ENCODE data around the gene HSPBP1.

The HSPBP1 gene

GRCh38 chr19:55273978-55274707 is 5.8 kb downstream of the HSPBP1 start:
- DNase-seq, result no peak

DNA sequence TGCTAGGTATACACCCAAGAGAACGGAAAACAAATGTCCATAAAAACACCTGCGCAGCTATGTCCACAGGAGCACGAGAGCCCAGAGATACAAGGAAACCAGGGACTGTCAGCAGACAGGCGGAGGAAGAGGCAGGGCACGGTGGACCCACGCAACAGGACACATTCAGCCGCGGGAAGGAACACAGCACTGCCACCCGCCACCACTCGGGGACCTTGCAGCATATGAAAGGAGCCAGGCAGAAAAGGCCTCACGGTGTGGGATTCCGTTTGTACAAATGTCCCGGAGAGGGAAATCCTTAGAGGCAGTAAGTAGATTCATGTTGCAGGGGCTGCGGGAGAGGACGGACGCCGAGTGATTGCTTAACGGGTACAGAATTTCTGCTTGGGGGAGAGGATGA is 7.8 kb downstream of the HSPBP1 start:
- DNase-seq, result no peak

DNA sequence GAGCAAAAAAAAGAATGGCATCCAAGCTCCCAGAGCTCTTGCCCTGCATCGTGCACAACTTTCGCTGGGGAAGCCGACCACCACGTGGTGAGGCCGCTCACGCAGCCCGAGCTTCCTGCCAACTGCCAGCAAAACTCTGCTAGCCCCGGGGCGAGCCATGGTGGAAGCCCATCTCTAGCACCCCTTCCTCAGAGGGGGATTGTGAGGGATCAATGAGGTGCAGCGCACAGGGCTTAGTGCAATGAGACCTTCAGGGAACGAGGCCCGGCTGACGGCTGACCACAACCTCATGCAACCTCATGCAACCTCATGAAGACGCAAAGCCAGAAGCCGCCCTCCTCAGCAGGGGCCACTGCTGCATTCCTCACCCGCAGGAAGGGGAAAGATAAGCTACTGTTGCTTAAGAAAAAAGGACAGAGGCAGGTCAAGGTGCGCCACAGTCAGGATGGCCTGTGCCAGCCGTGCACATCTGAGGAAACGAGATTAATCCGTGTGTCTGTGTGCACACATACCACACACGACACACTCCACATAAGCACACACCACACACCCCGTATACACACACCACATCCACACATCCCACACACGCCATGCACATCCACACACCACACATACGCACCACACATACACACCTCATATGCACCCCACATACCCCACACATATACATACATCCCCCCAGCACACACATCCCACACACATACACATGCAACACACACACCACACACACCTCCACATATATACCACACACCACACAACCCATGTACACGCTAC is 9.6 kb downstream of the HSPBP1 start:
- DNase-seq, result no peak

- no peak for DNase-seq
Observed at GRCh38 chr19:55269299-55269698, 10.6 kb downstream of the HSPBP1 start.

GRCh38 chr19:55266840-55267239 is 13.1 kb downstream of the HSPBP1 start:
- no peak for DNase-seq

DNA sequence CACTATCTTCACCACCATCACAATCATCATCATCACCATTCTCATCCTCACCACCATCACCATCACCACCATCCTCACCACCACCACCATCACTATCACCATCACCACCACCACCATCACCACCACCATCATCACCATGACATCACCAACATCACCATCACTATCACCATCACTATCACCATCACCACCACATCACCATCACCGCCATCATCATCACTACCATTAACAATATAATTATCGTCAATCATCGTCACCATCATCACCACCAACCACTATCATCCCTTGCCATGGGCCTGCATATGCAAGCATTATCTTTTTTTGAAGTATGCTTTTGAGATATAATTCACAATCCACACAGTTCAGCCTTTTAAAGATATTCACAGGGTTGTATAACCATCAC is 13.5 kb downstream of the HSPBP1 start:
- DNase-seq, result no peak

GRCh38 chr19:55265723-55266386 is 14.1 kb downstream of the HSPBP1 start:
- DNase-seq, result no peak

- no peak for DNase-seq
Observed at GRCh38 chr19:55265173-55265572, 14.7 kb downstream of the HSPBP1 start.

GRCh38 chr19:55264531-55264930 is 15.4 kb downstream of the HSPBP1 start:
- DNase-seq, result no peak

- no peak for DNase-seq
Observed at GRCh38 chr19:55262359-55262758, 17.6 kb downstream of the HSPBP1 start.

DNA sequence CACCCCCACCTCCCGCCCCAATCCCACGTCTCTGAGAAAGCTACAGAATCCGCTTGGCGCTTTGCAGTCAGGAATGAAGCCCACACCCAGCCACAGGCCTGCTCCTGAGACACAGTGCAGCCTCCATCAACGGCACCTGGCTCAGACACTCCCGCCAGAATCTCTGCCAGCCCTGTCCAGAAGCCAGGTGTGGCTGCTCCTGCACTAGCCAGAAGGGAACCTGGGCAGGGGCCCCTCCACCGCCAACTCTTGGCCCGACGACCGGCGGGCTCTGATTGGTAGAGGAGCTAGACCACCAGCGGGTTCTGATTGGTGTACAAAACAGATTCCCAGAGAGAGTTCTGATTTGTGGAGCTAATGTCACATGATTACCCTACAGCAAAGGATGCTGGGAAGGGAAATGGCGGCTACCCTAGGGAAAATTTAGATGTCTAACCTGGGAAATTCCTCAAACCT is 18.2 kb downstream of the HSPBP1 start:
- no peak for DNase-seq

DNA sequence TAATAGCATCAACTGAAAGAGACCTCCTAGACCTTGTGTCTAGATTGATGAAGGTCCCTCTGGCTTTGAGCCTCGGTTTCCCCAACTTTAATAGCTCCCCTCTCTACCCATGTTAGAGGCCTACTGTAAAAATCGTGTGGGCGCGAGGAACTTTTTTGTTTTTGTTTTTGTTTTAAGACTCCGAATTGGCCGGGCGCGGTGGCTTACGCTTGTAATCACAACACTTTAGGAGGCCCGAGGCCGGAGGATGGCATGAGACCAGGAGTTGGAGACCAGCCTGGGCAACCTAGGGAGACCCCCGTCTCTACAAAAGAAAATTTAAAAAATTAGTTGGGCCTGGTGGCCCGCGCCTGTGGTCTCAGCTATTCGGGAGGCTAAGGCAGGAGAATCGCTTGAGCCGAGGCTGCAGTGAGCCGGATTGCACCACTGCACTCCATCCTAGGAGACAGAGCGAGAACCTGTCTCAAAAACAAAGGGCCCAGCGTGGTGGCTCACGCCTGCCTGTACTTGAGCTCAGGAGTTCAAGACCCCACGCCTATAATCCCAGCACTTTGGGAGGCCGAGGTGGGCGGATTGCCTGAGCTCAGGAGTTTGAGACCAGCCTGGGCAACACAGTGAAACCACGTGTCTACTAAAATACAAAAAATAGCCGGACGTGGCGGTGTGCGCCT is 20.2 kb downstream of the HSPBP1 start:
- no peak for DNase-seq

- peak; percentile 98 for DNase-seq
Observed at GRCh38 chr19:55258828-55259539, 20.9 kb downstream of the HSPBP1 start, which contains the start of gene PPP6R1. TSS of gene PPP6R1 (minus strand) at chr19:55259017. CDS start at chr19:55247103, 11,914 bp downstream.

GRCh38 chr19:55258476-55258827 is 21.5 kb downstream of the HSPBP1 start:
- DNase-seq, result no peak

DNA sequence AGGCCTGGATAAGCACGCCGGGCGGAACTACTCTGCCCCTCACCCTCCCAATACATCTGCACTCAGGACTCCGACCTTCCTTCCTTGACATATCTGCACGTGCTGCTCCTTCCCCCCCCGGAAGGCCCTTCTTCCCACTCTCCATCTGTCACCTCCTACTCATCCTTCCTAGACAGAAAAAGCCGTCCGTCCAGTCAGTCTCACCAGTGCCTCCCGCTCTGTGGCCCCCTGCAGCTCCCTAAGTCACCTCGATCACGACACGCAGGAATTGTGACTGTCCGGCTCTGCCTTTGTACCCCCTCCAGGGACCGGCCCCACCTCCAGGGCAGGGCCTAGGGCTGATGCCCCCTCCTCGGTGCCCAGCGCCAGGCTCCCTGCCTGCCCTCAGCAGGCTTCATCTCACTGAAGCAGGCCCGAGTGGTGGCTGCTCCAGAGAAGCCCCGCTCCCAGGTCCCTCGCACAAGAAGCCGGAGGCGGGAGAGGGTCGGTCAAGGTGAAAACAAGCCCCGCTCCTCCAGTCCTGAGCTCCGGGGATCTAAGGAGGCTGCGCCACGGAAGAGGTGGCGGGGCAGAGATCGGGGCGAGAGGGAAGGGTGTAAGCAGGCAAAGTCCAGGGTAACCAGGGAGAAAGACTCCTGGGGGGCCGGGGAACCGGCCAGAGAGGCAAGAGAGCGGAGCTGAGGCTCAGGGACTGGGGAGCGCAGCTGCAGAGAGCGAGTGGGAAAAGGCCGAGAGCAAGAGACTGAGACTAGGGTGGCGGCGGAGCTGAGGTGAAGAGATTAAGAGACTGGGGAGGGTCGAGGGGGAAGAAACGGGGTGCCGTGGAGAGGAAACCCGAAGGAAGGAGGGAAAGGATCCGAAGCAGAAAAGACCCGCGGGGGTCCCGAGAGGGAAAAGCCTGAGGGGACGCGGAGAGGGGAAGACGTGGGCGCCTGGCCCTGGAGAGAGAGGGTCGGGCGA is 22.2 kb downstream of the HSPBP1 start:
- DNase-seq, result no peak

DNA sequence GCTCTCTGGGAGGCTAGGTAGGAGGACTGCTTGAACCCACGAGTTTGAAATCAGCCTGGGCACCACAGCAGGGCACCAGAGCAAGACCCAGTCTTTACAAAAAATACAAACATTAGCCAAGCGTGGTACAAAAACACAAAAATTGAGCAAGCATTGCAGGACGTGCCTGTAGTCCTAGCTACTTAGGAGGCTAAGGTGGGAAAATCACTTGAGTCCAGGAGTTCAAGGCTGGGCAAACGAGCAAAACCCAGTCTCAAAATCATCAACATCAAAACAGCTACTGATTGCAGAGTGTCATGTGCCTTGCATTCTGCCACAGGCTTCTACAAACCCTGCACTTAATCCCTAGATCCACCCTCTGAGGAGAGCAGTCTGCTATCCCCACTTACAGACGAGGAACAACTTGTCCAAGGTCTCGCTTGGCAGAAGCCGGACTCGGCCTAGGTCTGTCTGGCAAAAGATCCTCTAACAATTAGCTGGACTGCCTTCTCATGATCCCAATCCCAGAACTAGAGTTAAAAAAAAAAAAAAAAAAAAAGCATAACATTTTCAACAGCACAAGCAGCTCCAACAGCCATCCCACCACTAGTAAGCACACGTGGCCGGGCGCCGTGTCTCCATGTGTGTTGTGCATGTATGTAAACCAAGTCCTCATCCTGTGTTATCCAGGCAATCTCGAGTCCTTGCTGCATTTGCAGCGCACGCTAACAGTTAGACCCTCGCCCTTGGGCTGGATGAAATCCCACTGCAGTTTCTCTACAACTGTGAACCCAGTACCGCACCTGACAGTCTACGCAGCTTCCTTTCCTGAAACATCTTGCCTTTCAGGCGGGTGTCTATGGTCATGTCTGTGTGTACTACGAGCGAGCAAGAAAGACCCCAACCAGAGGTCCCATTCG is 23.1 kb downstream of the HSPBP1 start:
- DNase-seq, result no peak

GRCh38 chr19:55255618-55256423 is 24.1 kb downstream of the HSPBP1 start:
- DNase-seq, result no peak

DNA sequence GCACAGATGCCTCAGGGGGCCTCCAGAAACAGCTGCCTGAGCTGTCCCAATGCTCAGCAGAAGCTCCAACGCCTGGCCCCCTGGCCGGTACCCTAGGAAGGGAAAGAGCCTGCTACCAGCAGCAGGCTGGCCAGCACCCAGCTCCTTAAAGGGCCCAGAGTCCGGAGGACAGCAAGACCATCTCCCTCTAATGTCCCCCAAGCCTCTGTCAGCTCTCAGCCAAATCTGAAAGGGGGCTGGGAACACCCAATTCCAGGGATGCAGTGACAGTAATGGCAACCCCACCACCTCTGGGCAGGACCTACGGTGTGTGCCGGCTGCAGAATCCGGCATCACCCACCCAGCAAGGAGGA is 25.3 kb downstream of the HSPBP1 start:
- DNase-seq, result no peak

DNA sequence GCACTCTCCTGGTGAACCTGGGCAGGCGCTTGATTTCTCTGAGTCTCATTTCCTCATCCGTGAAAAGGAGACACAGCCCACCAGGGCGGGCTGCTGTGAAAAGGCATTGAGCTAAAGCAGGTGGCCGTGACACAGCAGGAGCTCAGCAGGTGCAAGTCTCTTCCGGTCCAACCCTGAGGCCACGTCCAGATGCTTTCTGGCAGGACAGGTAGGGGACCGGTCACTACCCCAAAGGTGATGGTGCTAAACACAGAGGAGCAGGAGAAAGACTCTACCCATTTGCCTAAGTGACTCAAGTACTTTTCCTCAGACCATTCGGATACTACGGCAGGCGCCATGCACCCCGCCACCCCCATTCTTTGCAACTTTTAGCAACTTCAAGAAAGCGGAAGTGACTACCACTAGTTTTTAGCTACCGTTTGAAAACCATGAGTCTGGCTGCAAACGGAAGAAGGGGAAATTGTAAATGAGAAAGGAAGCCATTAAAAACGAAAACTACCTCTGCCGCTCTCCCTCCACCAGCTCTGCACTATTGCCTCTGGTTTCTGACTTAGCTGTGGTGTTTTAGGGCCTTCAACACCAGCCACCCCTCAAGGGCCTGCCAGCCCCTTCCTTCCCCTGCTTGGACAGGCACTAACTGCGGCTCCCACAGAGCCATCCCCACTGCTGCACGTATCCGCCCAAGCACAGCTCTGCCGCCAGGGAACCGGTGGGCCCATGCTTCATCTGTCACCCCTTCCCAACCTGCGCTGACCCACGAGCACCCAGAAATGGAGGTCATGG is 25.9 kb downstream of the HSPBP1 start:
- peak; percentile 74 for DNase-seq

All from DMS153 (cell line).